HFFc6 (cell line): Measurements from ENCODE around the gene TMPRSS3. TPM values are rescaled to one million over a fixed set of nuclear protein-coding genes. Genes with fewer than 3 reads are reported as not detected.

ENCODE experiments used
- DNase-seq: peaks from one replicate; pipeline ENCODE4 v3.0.0-alpha.2; 2018
- H3K27ac Mint-ChIP-seq: 2 replicates; pipeline ENCODE4 v1.8.0; 2020; ENCODE audit warnings: mild to moderate bottlenecking, mixed read lengths
- H3K27me3 Mint-ChIP-seq: 2 replicates; pipeline ENCODE4 v1.8.0; 2021; ENCODE audit warnings: mild to moderate bottlenecking, moderate library complexity, mixed read lengths; ENCODE audit not compliant: insufficient read depth
- H3K36me3 Mint-ChIP-seq: 2 replicates; pipeline ENCODE4 v1.8.0; 2021; ENCODE audit warnings: low read depth, mixed read lengths
- H3K4me1 Mint-ChIP-seq: 2 replicates; pipeline ENCODE4 v1.8.0; 2020; ENCODE audit warnings: low read depth, mixed read lengths
- H3K4me3 Mint-ChIP-seq: 2 replicates; pipeline ENCODE4 v1.8.0; 2020; ENCODE audit warnings: mild to moderate bottlenecking, moderate library complexity, mixed read lengths
- H3K9me3 Mint-ChIP-seq: 2 replicates; pipeline ENCODE4 v1.8.0; 2020; ENCODE audit warnings: mild to moderate bottlenecking, mixed read lengths
- CTCF ChIP-seq: fragments of 200-600 bp; sonication (generic); IDR thresholded peaks from 2 replicates; pipeline ENCODE4 v1.5.0; 2021; ENCODE audit warnings: antibody characterized with exemption, mild to moderate bottlenecking
- total RNA-seq, 6 experiments: library from RNA; stranded (reverse); fragmentation: NEBNext Ultra II Directional; extraction: Animal tissue kit (Norgen Biotek cat#: 25700); gene quantifications; 2 replicates in 1 of 6; 3 replicates in 5 of 6; pipeline ENCODE4 v1.2.3, GENCODE V29; 2021

The TMPRSS3 gene
- total RNA-seq, 6 experiments from 2014 or later, result not detected

DNA sequence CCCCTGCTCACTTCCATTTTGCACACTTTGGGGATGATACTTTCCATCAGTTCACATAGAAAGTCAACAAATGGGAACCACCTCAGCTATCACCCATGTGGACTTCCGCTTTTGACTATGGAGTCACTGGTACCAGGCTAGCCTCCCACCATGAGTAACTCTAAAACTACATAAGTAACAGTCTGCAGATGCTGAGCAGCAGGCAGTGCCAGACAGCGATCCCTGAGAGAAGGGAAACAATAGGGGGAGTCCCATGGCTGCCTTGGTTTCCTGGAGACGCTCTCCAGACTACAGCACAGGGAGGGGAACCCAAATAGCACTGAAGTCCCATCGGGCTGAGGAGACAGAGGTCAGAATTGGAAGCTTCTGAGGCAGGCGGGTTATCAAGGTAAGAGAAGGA is 42.2 kb downstream of the TMPRSS3 start:
- no peak for DNase-seq
- Mint-ChIP-seq H3K36me3 (peaks cover 17% of the 10 kb centered on the region), H3K27ac (no peak overlapping the region), H3K27me3 (peaks cover 1% of the 10 kb centered on the region; the same call in 1 of the 2 replicates), H3K4me3 (no peak overlapping the region), H3K4me1 (no peaks in the 10 kb centered on the region), H3K9me3 (peaks cover 74% of the 10 kb centered on the region)
- no peak for TF ChIP-seq CTCF

DNA sequence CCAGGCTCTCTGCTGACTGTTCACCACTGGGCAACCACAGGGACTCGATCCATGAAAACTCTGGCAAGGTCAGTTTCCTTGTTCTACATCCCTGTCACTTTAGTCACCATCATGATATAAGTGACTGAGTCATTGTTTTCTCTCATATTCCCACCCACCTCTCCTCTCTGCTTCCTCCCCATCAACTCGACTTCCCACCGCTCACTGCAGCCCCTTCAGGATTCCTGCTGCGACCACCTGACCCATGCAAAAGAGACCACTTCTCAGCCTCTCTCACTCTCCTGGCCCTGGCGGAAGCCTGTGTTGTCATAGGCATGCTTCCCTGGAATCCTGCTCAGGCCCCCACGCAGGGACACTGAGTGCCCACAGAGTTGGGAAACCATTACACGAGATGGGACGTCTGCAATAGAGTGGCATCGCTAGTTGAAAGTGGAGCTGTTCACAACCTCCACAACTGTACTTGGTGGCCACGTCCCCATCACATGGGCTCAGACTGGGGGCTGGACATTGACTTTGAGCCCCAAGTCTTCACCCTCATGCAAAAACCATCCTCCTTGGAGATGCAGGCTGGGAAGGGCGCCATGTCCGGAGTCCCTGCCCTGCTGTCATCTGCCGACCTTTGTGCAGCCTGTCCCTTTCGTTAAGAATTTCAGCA is 43.3 kb downstream of the TMPRSS3 start:
- Mint-ChIP-seq H3K4me1 (no peaks in the 10 kb centered on the region), H3K9me3 (peaks cover 69% of the 10 kb centered on the region), H3K27me3 (peaks cover 1% of the 10 kb centered on the region; the same call in 1 of the 2 replicates), H3K4me3 (no peak overlapping the region), H3K27ac (no peak overlapping the region), H3K36me3 (peaks cover 21% of the 10 kb centered on the region)
- no peak for TF ChIP-seq CTCF
- no peak for DNase-seq

DNA sequence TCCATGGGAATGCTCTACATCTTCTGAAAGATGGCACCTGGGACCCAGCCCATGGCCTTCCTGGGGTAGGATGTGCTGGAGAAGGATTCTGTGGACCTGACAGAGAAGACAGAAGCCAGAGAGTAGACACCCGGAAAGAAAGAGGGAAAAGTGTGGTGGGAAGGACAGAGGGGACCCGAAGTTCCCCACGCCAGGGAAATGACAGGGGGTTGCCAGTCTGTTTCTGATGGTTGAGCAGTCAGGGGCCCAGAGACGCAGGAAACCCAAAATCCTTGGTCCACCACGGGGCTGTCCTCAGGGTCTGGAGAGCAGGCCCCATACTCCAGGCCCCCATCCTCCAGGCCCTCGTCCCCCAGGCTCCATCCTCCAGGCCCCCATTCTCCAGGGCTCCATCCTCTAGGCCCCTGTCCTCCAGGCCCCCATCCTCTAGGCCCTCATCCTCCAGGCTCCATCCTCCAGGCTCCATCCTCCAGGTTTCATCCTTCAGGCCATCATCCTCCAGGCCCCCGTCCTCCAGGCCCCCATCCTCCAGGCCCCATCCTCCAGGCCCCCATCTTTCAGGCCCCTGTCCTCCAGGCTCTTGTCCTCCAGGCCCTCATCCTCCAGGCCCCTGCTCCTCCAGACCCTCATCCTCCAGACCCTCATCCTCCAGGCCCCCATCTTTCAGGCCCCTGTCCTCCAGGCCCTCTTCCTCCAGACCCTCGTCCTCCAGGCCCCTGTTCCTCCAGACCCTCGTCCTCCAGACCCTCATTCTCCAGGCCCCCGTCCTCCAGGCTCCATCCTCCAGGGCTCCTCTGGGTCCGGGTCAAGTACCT is 44.0 kb downstream of the TMPRSS3 start:
- TF ChIP-seq CTCF, result no peak
- H3K27me3 Mint-ChIP-seq, result peaks cover 1% of the 10 kb centered on the region; the same call in 1 of the 2 replicates
- no peak overlapping the region for H3K4me3 Mint-ChIP-seq
- H3K4me1 Mint-ChIP-seq, result no peaks in the 10 kb centered on the region
- H3K9me3 Mint-ChIP-seq, result peaks cover 66% of the 10 kb centered on the region
- no peak overlapping the region for H3K27ac Mint-ChIP-seq
- peaks cover 21% of the 10 kb centered on the region for H3K36me3 Mint-ChIP-seq
- DNase-seq, result no peak

DNA sequence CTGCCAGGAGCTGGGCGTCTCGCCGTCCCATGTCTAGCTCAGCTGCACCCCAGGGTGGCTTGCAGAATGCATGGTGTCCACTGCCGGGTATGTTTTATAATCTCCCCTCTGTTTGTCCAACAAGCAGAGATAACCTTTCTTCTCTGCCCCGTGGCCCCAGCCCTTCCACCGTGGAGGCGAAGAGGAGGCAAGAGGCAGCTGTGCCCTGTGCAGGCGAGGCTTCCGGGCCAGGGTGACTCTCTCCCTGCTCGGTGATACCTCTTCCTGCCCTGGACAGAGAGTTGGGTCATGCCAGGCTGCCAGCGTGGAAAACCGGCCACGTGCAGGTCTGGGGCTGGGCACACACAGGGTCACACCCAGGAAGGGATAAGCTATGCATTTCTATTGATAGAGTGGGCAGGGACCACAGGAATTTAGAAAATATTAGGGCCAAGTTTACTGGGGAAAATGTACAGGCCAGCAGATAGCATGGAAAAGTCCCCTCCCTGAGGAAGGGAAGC is 44.9 kb downstream of the TMPRSS3 start, which contains the start of gene TFF2:
Gene TFF2, minus strand, starts transcription at position 68 of the 500 bp plus-strand sequence. Its CDS starts 37 bp downstream, at position 31.
- DNase-seq, result no peak
- TF ChIP-seq CTCF, result no peak
- no peaks in the 10 kb centered on the region for H3K4me1 Mint-ChIP-seq
- no peak within 1 kb of the TSS for H3K4me3 Mint-ChIP-seq
- H3K27ac Mint-ChIP-seq, result no peak within 1 kb of the TSS
- H3K27me3 Mint-ChIP-seq, result peaks cover 1% of the 10 kb centered on the region; the same call in 1 of the 2 replicates
- peaks cover 63% of the 10 kb centered on the region for H3K9me3 Mint-ChIP-seq
- peaks cover 21% of the 10 kb centered on the region for H3K36me3 Mint-ChIP-seq

- TF ChIP-seq CTCF, result no peak
- no peak overlapping the region for H3K27ac Mint-ChIP-seq
- peaks cover 1% of the 10 kb centered on the region; the same call in 1 of the 2 replicates for H3K27me3 Mint-ChIP-seq
- no peak overlapping the region for H3K4me3 Mint-ChIP-seq
- no peaks in the 10 kb centered on the region for H3K4me1 Mint-ChIP-seq
- no peak for DNase-seq
- H3K36me3 Mint-ChIP-seq, result peaks cover 21% of the 10 kb centered on the region
- H3K9me3 Mint-ChIP-seq, result peaks cover 61% of the 10 kb centered on the region
These were observed 45.4 kb downstream of the TMPRSS3 start for GRCh38 chr21:42350318-42350910.
